Parathyroid adenoma (tissue), 2 donors: Measurements from ENCODE around the gene GSC2.

Experiments
- H2AFZ ChIP-seq: fragments of 300-600 bp; sonication (generic); one replicate; pipeline ENCODE4 v1.7.0; 2017; ENCODE audit warnings: antibody characterized with exemption, mild to moderate bottlenecking
- H3K27ac ChIP-seq: fragments of 300-600 bp; sonication (generic); one replicate; pipeline ENCODE4 v1.7.0; 2017
- H3K27me3 ChIP-seq: fragments of 300-600 bp; sonication (generic); one replicate; pipeline ENCODE4 v1.7.0; 2017; ENCODE audit warnings: low read length; ENCODE audit not compliant: control insufficient read depth, insufficient read depth
- H3K36me3 ChIP-seq: fragments of 300-600 bp; sonication (generic); one replicate; pipeline ENCODE4 v1.7.0; 2017; ENCODE audit warnings: low read length; ENCODE audit not compliant: control insufficient read depth, insufficient read depth
- H3K4me1 ChIP-seq: fragments of 300-600 bp; sonication (generic); one replicate; pipeline ENCODE4 v1.7.0; 2017; ENCODE audit warnings: control low read depth
- H3K4me2 ChIP-seq: fragments of 300-600 bp; sonication (generic); one replicate; pipeline ENCODE4 v1.7.0; 2017; ENCODE audit warnings: low read length
- H3K4me3 ChIP-seq: fragments of 300-600 bp; sonication (generic); one replicate; pipeline ENCODE4 v1.7.0; 2017; ENCODE audit warnings: low read depth, low read length
- H3K79me2 ChIP-seq: fragments of 300-600 bp; sonication (generic); one replicate; pipeline ENCODE4 v1.7.0; 2017; ENCODE audit warnings: control low read depth
- H3K9ac ChIP-seq: fragments of 300-600 bp; sonication (generic); one replicate; pipeline ENCODE4 v1.7.0; 2017; ENCODE audit warnings: mild to moderate bottlenecking
- H3K9me3 ChIP-seq: fragments of 300-600 bp; sonication (generic); one replicate; pipeline ENCODE4 v1.7.0; 2017; ENCODE audit warnings: low read length; ENCODE audit not compliant: control insufficient read depth
- CTCF ChIP-seq: fragments of 300-600 bp; sonication (generic); IDR thresholded peaks from one replicate; pipeline ENCODE4 v1.7.0; 2017; ENCODE audit warnings: antibody characterized with exemption, mild to moderate bottlenecking
- donor health status: primary hyperparathyroidism.

GSC2 gene

GRCh38 chr22:19175602-19176174, 25.6 kb upstream of the GSC2 start:
- TF ChIP-seq CTCF: no peak
- no peaks in the 10 kb centered on the region for H3K4me1 ChIP-seq
- H3K27ac ChIP-seq: no peak overlapping the region
- no peaks in the 10 kb centered on the region for H3K27me3 ChIP-seq
- H2AFZ ChIP-seq: no peak overlapping the region
- no peaks in the 10 kb centered on the region for H3K9me3 ChIP-seq
- H3K4me2 ChIP-seq: no peak overlapping the region
- no peak overlapping the region for H3K4me3 ChIP-seq
- no peaks in the 10 kb centered on the region for H3K79me2 ChIP-seq
- no peak overlapping the region for H3K9ac ChIP-seq
- H3K36me3 ChIP-seq: no peaks in the 10 kb centered on the region

- Histone ChIP-seq H3K27ac (no peak overlapping the region), H3K79me2 (no peaks in the 10 kb centered on the region), H3K4me2 (no peak overlapping the region), H3K4me1 (peaks cover 5% of the 10 kb centered on the region), H3K4me3 (no peak overlapping the region), H2AFZ (no peak overlapping the region), H3K9ac (no peak overlapping the region), H3K27me3 (no peaks in the 10 kb centered on the region), H3K9me3 (no peaks in the 10 kb centered on the region), H3K36me3 (no peaks in the 10 kb centered on the region)
- no peak for TF ChIP-seq CTCF
Measured at GRCh38 chr22:19175026-19175601, 25.0 kb upstream of the GSC2 start.

- no peaks in the 10 kb centered on the region for H3K9me3 ChIP-seq
- no peak overlapping the region for H3K4me2 ChIP-seq
- H2AFZ ChIP-seq: no peak overlapping the region
- no peak for TF ChIP-seq CTCF
- H3K4me1 ChIP-seq: peaks cover 5% of the 10 kb centered on the region
- no peaks in the 10 kb centered on the region for H3K27me3 ChIP-seq
- no peak overlapping the region for H3K9ac ChIP-seq
- H3K79me2 ChIP-seq: no peaks in the 10 kb centered on the region
- no peak overlapping the region for H3K4me3 ChIP-seq
- no peaks in the 10 kb centered on the region for H3K36me3 ChIP-seq
- H3K27ac ChIP-seq: no peak overlapping the region
Measured at GRCh38 chr22:19174106-19175025, 24.3 kb upstream of the GSC2 start.

GRCh38 chr22:19173047-19174035, 23.2 kb upstream of the GSC2 start:
- Histone ChIP-seq H3K4me3 (no peak overlapping the region), H2AFZ (no peak overlapping the region), H3K27me3 (peaks cover 5% of the 10 kb centered on the region), H3K4me2 (no peak overlapping the region), H3K36me3 (no peaks in the 10 kb centered on the region), H3K9me3 (no peaks in the 10 kb centered on the region), H3K79me2 (no peaks in the 10 kb centered on the region), H3K9ac (no peak overlapping the region), H3K4me1 (peaks cover 5% of the 10 kb centered on the region), H3K27ac (no peak overlapping the region)
- TF ChIP-seq CTCF: no peak
